ENCODE measurements around the gene SZT2. TPM values are rescaled to one million over a fixed set of nuclear protein-coding genes. Genes with fewer than 3 reads are reported as not detected.

SZT2 gene
- total RNA-seq, 2 experiments from 2014 or later, result 27.3 to 37.6 TPM

- no peak for DNase-seq
- no peaks in the 10 kb centered on the region for H3K9me3 Mint-ChIP-seq
- H3K36me3 Mint-ChIP-seq, result peaks cover 17% of the 10 kb centered on the region
- H3K27ac Mint-ChIP-seq, result no peak overlapping the region
- no peak overlapping the region for H3K4me3 Mint-ChIP-seq
- H3K4me1 Mint-ChIP-seq (ENCODE audit: low read depth), result no peaks in the 10 kb centered on the region
- intact Hi-C loops (cut with micrococcal nuclease), result no loop called here
- ChIA-PET POLR2A (no interaction called here), CTCF (no interaction called here)
- no peaks in the 10 kb centered on the region for H3K27me3 Mint-ChIP-seq
These were observed 50.7 kb downstream of the SZT2 start for GRCh38 chr1:43440358-43440757.

- H3K27ac Mint-ChIP-seq, result no peak overlapping the region
- H3K36me3 Mint-ChIP-seq, result peaks cover 23% of the 10 kb centered on the region
- intact Hi-C loops (cut with micrococcal nuclease), result no loop called here
- ChIA-PET CTCF (no interaction called here), POLR2A (no interaction called here)
- no peaks in the 10 kb centered on the region for H3K4me1 Mint-ChIP-seq (ENCODE audit: low read depth)
- H3K27me3 Mint-ChIP-seq, result no peaks in the 10 kb centered on the region
- no peak for DNase-seq
- H3K9me3 Mint-ChIP-seq, result no peaks in the 10 kb centered on the region
- H3K4me3 Mint-ChIP-seq, result no peak overlapping the region
These were observed 51.6 kb downstream of the SZT2 start for GRCh38 chr1:43441166-43441893.

DNA sequence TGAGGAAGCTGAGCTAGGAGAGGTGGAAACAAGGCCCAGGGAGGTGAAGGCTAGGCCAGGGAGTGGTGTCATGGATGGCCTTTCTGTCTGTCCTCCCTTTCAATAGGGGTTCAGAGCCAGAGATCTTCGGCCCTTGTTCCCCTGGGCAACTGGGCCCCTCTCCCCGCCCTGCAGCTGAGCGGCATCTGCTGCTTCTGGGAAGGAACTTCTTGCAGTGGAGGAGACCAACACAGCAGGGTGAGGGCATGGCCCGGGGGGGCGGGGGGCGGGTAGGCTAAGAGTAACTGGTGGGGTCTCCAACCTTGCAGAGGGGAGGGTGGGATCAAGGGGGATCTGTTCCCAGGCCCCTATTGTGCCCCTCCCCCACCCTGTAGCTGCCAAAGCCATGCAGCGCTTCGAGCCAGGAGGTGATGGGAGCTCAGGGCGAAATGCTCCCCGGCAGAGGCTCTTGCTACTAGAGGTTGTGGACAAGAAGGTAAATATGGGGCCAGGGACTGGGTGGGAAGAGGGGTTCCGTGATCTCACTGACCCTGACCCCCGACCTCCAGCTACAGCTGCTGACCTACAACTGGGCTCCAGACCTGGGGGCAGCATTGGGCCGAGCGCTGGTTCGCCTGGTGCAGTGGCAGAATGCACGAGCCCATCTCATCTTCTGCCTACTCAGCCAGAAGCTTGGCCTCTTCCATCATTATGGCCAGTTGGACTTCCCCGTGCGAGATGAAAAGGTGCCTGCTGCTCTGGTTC is 52.4 kb downstream of the SZT2 start:
- H3K27me3 Mint-ChIP-seq, result no peaks in the 10 kb centered on the region
- H3K36me3 Mint-ChIP-seq, result peaks cover 27% of the 10 kb centered on the region
- H3K4me3 Mint-ChIP-seq, result no peak overlapping the region
- ChIA-PET CTCF (no interaction called here), POLR2A (no interaction called here)
- no peak overlapping the region for H3K27ac Mint-ChIP-seq
- H3K9me3 Mint-ChIP-seq, result no peaks in the 10 kb centered on the region
- H3K4me1 Mint-ChIP-seq (ENCODE audit: low read depth), result no peaks in the 10 kb centered on the region
- no peak for DNase-seq
- intact Hi-C loops (cut with micrococcal nuclease), result no loop called here

- DNase-seq, result no peak
- CTCF ChIA-PET, result no interaction called here
These were observed 53.1 kb downstream of the SZT2 start for GRCh38 chr1:43442756-43443155.

DNA sequence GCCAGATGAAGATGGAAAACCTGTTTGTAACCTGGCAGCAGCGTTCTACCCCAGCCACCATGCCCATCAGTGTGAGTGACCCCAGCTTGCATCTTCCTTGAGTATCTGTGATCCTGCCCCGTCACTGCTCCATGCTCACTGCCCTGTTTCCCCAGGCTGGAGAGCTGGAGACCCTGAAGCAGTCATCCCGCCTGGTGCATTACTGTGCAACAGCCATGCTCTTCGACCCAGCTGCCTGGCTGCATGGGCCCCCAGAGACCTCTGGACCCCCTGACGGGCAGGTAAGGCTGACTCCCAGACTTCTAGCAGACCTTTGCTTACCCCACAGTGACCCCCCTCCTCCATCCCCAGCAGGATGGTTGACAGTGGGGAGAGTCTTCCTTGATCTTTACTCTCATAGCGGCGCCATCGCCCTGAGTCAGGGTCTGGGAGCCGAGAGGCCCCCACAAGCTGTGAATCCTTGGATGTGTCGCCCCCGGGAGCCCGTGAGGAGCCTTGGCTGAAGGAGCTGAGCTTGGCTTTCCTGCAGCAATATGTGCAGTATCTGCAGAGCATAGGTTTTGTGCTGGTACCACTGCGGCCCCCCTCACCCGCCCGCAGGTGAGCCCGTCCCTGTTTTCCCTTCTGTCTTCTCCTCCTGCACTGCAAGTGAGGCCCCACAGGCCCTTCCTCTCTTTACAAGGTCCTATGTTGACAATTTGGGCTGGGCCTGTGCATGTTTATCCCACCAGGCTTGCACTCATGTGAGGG is 53.7 kb downstream of the SZT2 start:
- no peak for DNase-seq
- ChIA-PET CTCF (no interaction called here), POLR2A (no interaction called here)
- no peak overlapping the region for H3K27ac Mint-ChIP-seq
- no peak overlapping the region for H3K4me3 Mint-ChIP-seq
- intact Hi-C loops (cut with micrococcal nuclease), result no loop called here
- H3K9me3 Mint-ChIP-seq, result no peaks in the 10 kb centered on the region
- H3K4me1 Mint-ChIP-seq (ENCODE audit: low read depth), result no peaks in the 10 kb centered on the region
- H3K36me3 Mint-ChIP-seq, result peaks cover 22% of the 10 kb centered on the region
- H3K27me3 Mint-ChIP-seq, result no peaks in the 10 kb centered on the region

More at GRCh38 chr1:43442756-43443155, 53.1 kb downstream of the SZT2 start:
- Mint-ChIP-seq H3K4me1 (ENCODE audit: low read depth) (no peaks in the 10 kb centered on the region), H3K36me3 (peaks cover 27% of the 10 kb centered on the region), H3K27ac (no peak overlapping the region), H3K9me3 (no peaks in the 10 kb centered on the region), H3K27me3 (no peaks in the 10 kb centered on the region), H3K4me3 (no peak overlapping the region)
- intact Hi-C loops (cut with micrococcal nuclease), result no loop called here
- POLR2A ChIA-PET, result no interaction called here

- Mint-ChIP-seq H3K4me3 (no peak overlapping the region), H3K27ac (no peak overlapping the region), H3K4me1 (ENCODE audit: low read depth) (no peaks in the 10 kb centered on the region), H3K27me3 (no peaks in the 10 kb centered on the region), H3K36me3 (peaks cover 15% of the 10 kb centered on the region), H3K9me3 (no peaks in the 10 kb centered on the region)
- no peak for DNase-seq
- intact Hi-C loops (cut with micrococcal nuclease), result no loop called here
- ChIA-PET CTCF (no interaction called here), POLR2A (interaction anchor here (1.1 kb wide), 1 partner anchor 9 kb away, joined by 3 read pairs; the partner anchor contains the start of gene HYI)
These were observed 54.6 kb downstream of the SZT2 start for GRCh38 chr1:43444151-43444828.

DNA sequence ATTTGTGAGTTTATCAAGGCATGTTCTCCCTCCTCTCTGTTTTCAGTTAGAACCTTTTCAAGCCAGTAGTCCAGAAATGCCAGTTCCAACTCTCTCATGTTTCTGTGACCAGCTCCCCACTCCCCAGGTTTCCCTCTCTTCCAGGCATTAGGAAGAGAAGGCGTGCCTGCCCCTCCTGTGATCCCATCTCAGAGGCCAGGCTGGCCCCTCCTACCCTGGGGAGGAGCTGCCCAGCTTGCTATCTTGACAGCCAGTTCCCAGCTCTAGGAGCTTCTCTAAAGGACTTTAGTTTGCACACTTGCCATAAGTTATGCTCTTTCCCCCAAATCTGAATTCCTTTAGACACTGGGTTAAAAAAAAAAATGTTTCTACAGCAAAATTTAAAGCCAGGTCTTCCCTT is 55.1 kb downstream of the SZT2 start:
- H3K27ac Mint-ChIP-seq, result no peak overlapping the region
- CTCF ChIA-PET, result no interaction called here
- DNase-seq, result no peak

GRCh38 chr1:43445606-43446387 is 56.1 kb downstream of the SZT2 start:
- ChIA-PET POLR2A (interaction anchor here (1.1 kb wide), 1 partner anchor 8 kb away, joined by 3 read pairs; the partner anchor contains the start of gene HYI), CTCF (no interaction called here)
- Mint-ChIP-seq H3K4me1 (ENCODE audit: low read depth) (no peaks in the 10 kb centered on the region), H3K27ac (no peak overlapping the region), H3K4me3 (no peak overlapping the region), H3K36me3 (peaks cover 20% of the 10 kb centered on the region), H3K27me3 (no peaks in the 10 kb centered on the region), H3K9me3 (no peaks in the 10 kb centered on the region)
- no peak for DNase-seq
- intact Hi-C loops (cut with micrococcal nuclease), result no loop called here

More for the DNA sequence above, 55.1 kb downstream of the SZT2 start:
- no peaks in the 10 kb centered on the region for H3K4me1 Mint-ChIP-seq (ENCODE audit: low read depth)
- H3K9me3 Mint-ChIP-seq, result no peaks in the 10 kb centered on the region
- intact Hi-C loops (cut with micrococcal nuclease), result no loop called here
- H3K4me3 Mint-ChIP-seq, result no peak overlapping the region
- peaks cover 15% of the 10 kb centered on the region for H3K36me3 Mint-ChIP-seq
- no peaks in the 10 kb centered on the region for H3K27me3 Mint-ChIP-seq
- POLR2A ChIA-PET, result interaction anchor here (1.1 kb wide), 1 partner anchor 9 kb away, joined by 3 read pairs; the partner anchor contains the start of gene HYI

GRCh38 chr1:43446388-43446740 is 56.7 kb downstream of the SZT2 start:
- Mint-ChIP-seq H3K4me3 (no peak overlapping the region), H3K4me1 (ENCODE audit: low read depth) (no peaks in the 10 kb centered on the region), H3K27ac (no peak overlapping the region), H3K36me3 (peaks cover 22% of the 10 kb centered on the region), H3K9me3 (no peaks in the 10 kb centered on the region), H3K27me3 (no peaks in the 10 kb centered on the region)
- ChIA-PET CTCF (no interaction called here), POLR2A (no interaction called here)
- DNase-seq, result no peak
- intact Hi-C loops (cut with micrococcal nuclease), result no loop called here

DNA sequence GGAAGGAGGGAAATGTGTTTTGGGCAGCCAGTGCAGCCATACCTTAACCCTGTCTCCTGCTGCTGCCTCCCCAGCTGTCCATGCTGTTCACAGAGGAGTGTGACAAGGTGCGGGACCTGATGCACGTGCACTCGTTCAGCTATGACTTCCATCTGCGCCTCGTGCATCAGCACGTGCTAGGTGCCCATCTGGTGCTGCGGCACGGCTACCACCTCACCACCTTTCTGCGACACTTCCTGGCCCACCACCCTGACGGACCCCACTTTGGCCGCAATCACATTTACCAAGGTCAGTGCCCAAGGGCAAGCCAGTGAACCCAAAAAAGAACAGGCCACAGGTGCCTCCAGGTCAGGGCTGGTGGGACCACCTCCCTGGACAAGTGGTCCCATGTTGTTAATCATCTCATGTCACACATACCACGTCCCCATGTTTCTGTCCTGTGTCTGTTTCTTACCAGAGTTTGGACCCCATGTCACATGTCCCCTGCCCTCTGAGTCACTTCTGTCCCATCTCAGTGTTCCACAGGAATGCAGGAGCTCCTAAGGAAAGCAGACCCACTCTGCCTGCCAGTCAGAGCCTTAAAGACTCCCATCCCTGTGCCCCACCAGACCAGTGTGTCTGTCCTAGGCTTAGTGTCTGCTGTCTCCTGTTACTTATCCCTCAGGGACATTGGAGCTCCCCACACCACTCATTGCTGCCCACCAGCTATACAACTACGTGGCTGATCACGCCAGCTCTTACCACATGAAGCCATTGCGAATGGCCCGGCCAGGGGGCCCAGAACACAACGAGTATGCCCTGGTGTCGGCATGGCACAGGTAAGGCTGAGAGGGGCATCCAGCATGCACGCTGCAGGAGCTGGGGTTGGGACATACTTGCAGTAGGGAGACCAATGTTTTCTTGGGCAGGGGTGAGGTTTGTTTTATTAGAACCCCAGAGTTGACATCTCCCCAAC is 57.5 kb downstream of the SZT2 start:
- Mint-ChIP-seq H3K27me3 (no peaks in the 10 kb centered on the region), H3K4me3 (no peak overlapping the region), H3K9me3 (no peaks in the 10 kb centered on the region), H3K27ac (no peak overlapping the region), H3K36me3 (peaks cover 21% of the 10 kb centered on the region), H3K4me1 (ENCODE audit: low read depth) (no peaks in the 10 kb centered on the region)
- POLR2A ChIA-PET, result no interaction called here
- intact Hi-C loops (cut with micrococcal nuclease), result no loop called here
- no peak for DNase-seq
- CTCF ChIA-PET, result no interaction called here
